Liver (tissue), 9 donors: ENCODE measurements around the gene URB1. TPM values are rescaled to one million over a fixed set of nuclear protein-coding genes. Genes with fewer than 3 reads are reported as not detected.

ENCODE experiments used
- DNase-seq: peaks from one replicate; pipeline ENCODE4 v3.0.0-alpha.2; 2017; ENCODE audit warnings: low spot score
- H3K27ac ChIP-seq, 2 donors: one replicate each; pipeline ENCODE4 v1.7.0; 2013; ENCODE audit warnings: inconsistent platforms in 2 of 2, low read length in 2 of 2, control low read depth in 1 of 2, low read depth in 1 of 2, mild to moderate bottlenecking in 1 of 2
- H3K27me3 ChIP-seq, 4 donors: one replicate each; pipeline versions ENCODE4 v1.6.1 to v1.7.0; 2013; ENCODE audit warnings: low read length in 3 of 4, inconsistent platforms in 1 of 4, mild to moderate bottlenecking in 1 of 4, moderate library complexity in 1 of 4; ENCODE audit not compliant: control insufficient read depth in 4 of 4, insufficient read depth in 4 of 4
- H3K36me3 ChIP-seq, 4 donors: one replicate each; pipeline versions ENCODE4 v1.6.1 to v1.7.0; 2013; ENCODE audit warnings: low read length in 3 of 4, mild to moderate bottlenecking in 3 of 4, low read depth in 1 of 4, moderate library complexity in 1 of 4; ENCODE audit not compliant: control insufficient read depth in 4 of 4, insufficient read depth in 3 of 4
- H3K4me1 ChIP-seq, 4 donors: one replicate each; pipeline versions ENCODE4 v1.6.1 to v1.7.0; 2013; ENCODE audit warnings: low read length in 3 of 4, mild to moderate bottlenecking in 3 of 4, moderate library complexity in 1 of 4; ENCODE audit not compliant: control insufficient read depth in 4 of 4, insufficient read depth in 4 of 4
- H3K4me3 ChIP-seq, 3 donors: one replicate each; pipeline versions ENCODE4 v1.6.1 to v1.7.0; 2013; ENCODE audit warnings: low read length in 3 of 3, control low read depth in 1 of 3, low read depth in 1 of 3, mild to moderate bottlenecking in 1 of 3
- H3K9ac ChIP-seq, 2 donors: one replicate each; pipeline ENCODE4 v1.7.0; 2013; ENCODE audit warnings: low read length in 2 of 2, mild to moderate bottlenecking in 2 of 2, moderate library complexity in 2 of 2, control low read depth in 1 of 2, low read depth in 1 of 2
- H3K9me3 ChIP-seq, 4 donors: one replicate each; pipeline versions ENCODE4 v1.6.1 to v1.7.0; 2013; ENCODE audit warnings: low read length in 3 of 4; ENCODE audit not compliant: control insufficient read depth in 4 of 4
- ATF3 ChIP-seq: IDR thresholded peaks from 2 replicates; pipeline ENCODE4 v1.6.1; 2016; ENCODE audit warnings: antibody characterized with exemption
- EGR1 ChIP-seq, 2 donors: IDR thresholded peaks; 2 replicates each; pipeline ENCODE4 v1.6.1; 2016 to 2018; ENCODE audit warnings: antibody characterized with exemption in 2 of 2, low read depth in 2 of 2
- FOXA1 ChIP-seq: IDR thresholded peaks from 2 replicates; pipeline ENCODE4 v1.6.1; 2016; ENCODE audit warnings: antibody characterized with exemption
- FOXA2 ChIP-seq: IDR thresholded peaks from 2 replicates; pipeline ENCODE4 v1.6.1; 2016; ENCODE audit warnings: antibody characterized with exemption
- GABPA ChIP-seq, 2 donors: IDR thresholded peaks in 1 of 2; conservative IDR thresholded peaks in 1 of 2; 2 replicates each; pipeline ENCODE4 v1.6.1; 2016; ENCODE audit warnings: antibody characterized with exemption in 2 of 2, mild to moderate bottlenecking in 1 of 2, moderate library complexity in 1 of 2
- HNF4A ChIP-seq, 2 donors: conservative IDR thresholded peaks; 2 replicates each; pipeline ENCODE4 v1.6.1; 2016; ENCODE audit warnings: antibody characterized with exemption in 2 of 2, mild to moderate bottlenecking in 2 of 2
- HNF4G ChIP-seq: IDR thresholded peaks from 2 replicates; pipeline ENCODE4 v1.6.1; 2016; ENCODE audit warnings: antibody characterized with exemption
- JUND ChIP-seq, 2 donors: IDR thresholded peaks; 2 replicates each; pipeline ENCODE4 v1.6.1; 2016; ENCODE audit warnings: antibody characterized with exemption in 2 of 2
- MAX ChIP-seq: IDR thresholded peaks from 2 replicates; pipeline ENCODE4 v1.6.1; 2016; ENCODE audit warnings: antibody characterized with exemption
- NR2F2 ChIP-seq: IDR thresholded peaks from 2 replicates; pipeline ENCODE4 v1.6.1; 2016; ENCODE audit warnings: antibody characterized with exemption
- RAD21 ChIP-seq, 2 donors: IDR thresholded peaks; 2 replicates each; pipeline ENCODE4 v1.6.1; 2016; ENCODE audit warnings: antibody characterized with exemption in 2 of 2, mild to moderate bottlenecking in 2 of 2
- RXRA ChIP-seq, 2 donors: IDR thresholded peaks; 2 replicates each; pipeline ENCODE4 v1.6.1; 2017 to 2018; ENCODE audit warnings: antibody characterized with exemption in 2 of 2, mild to moderate bottlenecking in 1 of 2
- SP1 ChIP-seq: IDR thresholded peaks from 2 replicates; pipeline ENCODE4 v1.6.1; 2018; ENCODE audit warnings: antibody characterized with exemption, mild to moderate bottlenecking
- TAF1 ChIP-seq: conservative IDR thresholded peaks from 2 replicates; pipeline ENCODE4 v1.6.1; 2016; ENCODE audit warnings: antibody characterized with exemption, mild to moderate bottlenecking
- YY1 ChIP-seq: IDR thresholded peaks from 2 replicates; pipeline ENCODE4 v1.6.1; 2016; ENCODE audit warnings: antibody characterized with exemption, mild to moderate bottlenecking
- ZBTB33 ChIP-seq: IDR thresholded peaks from 2 replicates; pipeline ENCODE4 v1.6.1; 2016; ENCODE audit warnings: antibody characterized with exemption
- WGBS: extraction: QIAGEN DNeasy Blood & Tissue Kit; methylation state at CpG from one replicate; pipeline ENCODE4 v1.1.7; 2013; 5-methylcytosine and 5-hydroxymethylcytosine counted together
- polyA plus RNA-seq, 2 donors: library from polyadenylated mRNA; stranded (reverse) in 1 of 2; unstranded in 1 of 2; fragments of 200-250 nt in 1 of 2; fragments of >200 nt in 1 of 2; fragmentation: Nextera tagmentation in 1 of 2; extraction: Ambion mirVana in 1 of 2; gene quantifications; one replicate each; pipeline versions ENCODE4 v1.2.1 to v1.2.3, GENCODE V29; 2013 to 2015
- total RNA-seq, 2 donors: library from RNA; depleted of rRNA; stranded (reverse); fragments of >200 nt; gene quantifications; one replicate each; pipeline ENCODE4 v1.2.3, GENCODE V29; 2014
- TF ChIP-seq, protein P1 (sequence below): IDR thresholded peaks from 2 replicates; pipeline ENCODE4 v1.6.1; 2016; ENCODE audit warnings: antibody characterized with exemption, mild to moderate bottlenecking
- TF ChIP-seq, protein P2 (sequence below): fragments of 150-350 bp; IDR thresholded peaks from 2 replicates; pipeline ENCODE4 v1.5.1; 2017; ENCODE audit warnings: improper control_type of control experiment, low read depth, low read length; ENCODE audit not compliant: missing input control
- donor health status: healthy.
- donor health status: healthy.
- donor health status: healthy.
- donor health status: healthy.
- donor health status: healthy.

URB1 gene
- total and polyA plus RNA-seq, 4 donors = 2.8 to 14.5 (median 7.1) TPM

GRCh38 chr21:32424191-32424535 lies 31.4 kb upstream of the URB1 start:
- TF ChIP-seq YY1 (no peak), FOXA1 (no peak), GABPA (IDR thresholded peaks at IDR 0.05 in 1 of 2, conservative IDR thresholded peaks at IDR 0.05 in 1 of 2) (no peak)
- H3K9me3 ChIP-seq = no peaks in the 10 kb centered on the region
- 91% methylated on average over 2 of the region's 2 CpGs for WGBS
- DNase-seq = no peak
- H3K4me3 ChIP-seq = no peak overlapping the region
- H3K36me3 ChIP-seq = no peaks in the 10 kb centered on the region
- no peak overlapping the region for H3K27ac ChIP-seq
- no peak overlapping the region for H3K9ac ChIP-seq
- no peaks in the 10 kb centered on the region for H3K4me1 ChIP-seq
- H3K27me3 ChIP-seq = no peaks in the 10 kb centered on the region

- Histone ChIP-seq H3K9ac (no peak overlapping the region), H3K27me3 (no peaks in the 10 kb centered on the region), H3K4me1 (no peaks in the 10 kb centered on the region), H3K36me3 (no peaks in the 10 kb centered on the region), H3K27ac (no peak overlapping the region), H3K4me3 (no peak overlapping the region), H3K9me3 (no peaks in the 10 kb centered on the region)
- no peak for DNase-seq
- 93% methylated on average over 9 of the region's 9 CpGs for WGBS
- TF ChIP-seq HNF4G = no peak
- no peak for TF ChIP-seq TAF1
- TF ChIP-seq RAD21 (IDR thresholded peaks at IDR 0.05) = no peak
- no peak for TF ChIP-seq ATF3
- TF ChIP-seq JUND (IDR thresholded peaks at IDR 0.05) = no peak
- TF ChIP-seq FOXA2 = no peak
- TF ChIP-seq, protein P1, sequence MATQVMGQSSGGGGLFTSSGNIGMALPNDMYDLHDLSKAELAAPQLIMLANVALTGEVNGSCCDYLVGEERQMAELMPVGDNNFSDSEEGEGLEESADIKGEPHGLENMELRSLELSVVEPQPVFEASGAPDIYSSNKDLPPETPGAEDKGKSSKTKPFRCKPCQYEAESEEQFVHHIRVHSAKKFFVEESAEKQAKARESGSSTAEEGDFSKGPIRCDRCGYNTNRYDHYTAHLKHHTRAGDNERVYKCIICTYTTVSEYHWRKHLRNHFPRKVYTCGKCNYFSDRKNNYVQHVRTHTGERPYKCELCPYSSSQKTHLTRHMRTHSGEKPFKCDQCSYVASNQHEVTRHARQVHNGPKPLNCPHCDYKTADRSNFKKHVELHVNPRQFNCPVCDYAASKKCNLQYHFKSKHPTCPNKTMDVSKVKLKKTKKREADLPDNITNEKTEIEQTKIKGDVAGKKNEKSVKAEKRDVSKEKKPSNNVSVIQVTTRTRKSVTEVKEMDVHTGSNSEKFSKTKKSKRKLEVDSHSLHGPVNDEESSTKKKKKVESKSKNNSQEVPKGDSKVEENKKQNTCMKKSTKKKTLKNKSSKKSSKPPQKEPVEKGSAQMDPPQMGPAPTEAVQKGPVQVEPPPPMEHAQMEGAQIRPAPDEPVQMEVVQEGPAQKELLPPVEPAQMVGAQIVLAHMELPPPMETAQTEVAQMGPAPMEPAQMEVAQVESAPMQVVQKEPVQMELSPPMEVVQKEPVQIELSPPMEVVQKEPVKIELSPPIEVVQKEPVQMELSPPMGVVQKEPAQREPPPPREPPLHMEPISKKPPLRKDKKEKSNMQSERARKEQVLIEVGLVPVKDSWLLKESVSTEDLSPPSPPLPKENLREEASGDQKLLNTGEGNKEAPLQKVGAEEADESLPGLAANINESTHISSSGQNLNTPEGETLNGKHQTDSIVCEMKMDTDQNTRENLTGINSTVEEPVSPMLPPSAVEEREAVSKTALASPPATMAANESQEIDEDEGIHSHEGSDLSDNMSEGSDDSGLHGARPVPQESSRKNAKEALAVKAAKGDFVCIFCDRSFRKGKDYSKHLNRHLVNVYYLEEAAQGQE = no peak
- TF ChIP-seq EGR1 (IDR thresholded peaks at IDR 0.05; ENCODE audit: low read depth in 2 of 2) = no peak
- no peak for TF ChIP-seq YY1
- no peak for TF ChIP-seq ZBTB33
- TF ChIP-seq FOXA1 = no peak
- no peak for TF ChIP-seq RXRA (IDR thresholded peaks at IDR 0.05)
- no peak for TF ChIP-seq GABPA (IDR thresholded peaks at IDR 0.05 in 1 of 2, conservative IDR thresholded peaks at IDR 0.05 in 1 of 2)
- no peak for TF ChIP-seq MAX
- TF ChIP-seq SP1 = no peak
- TF ChIP-seq, protein P2, sequence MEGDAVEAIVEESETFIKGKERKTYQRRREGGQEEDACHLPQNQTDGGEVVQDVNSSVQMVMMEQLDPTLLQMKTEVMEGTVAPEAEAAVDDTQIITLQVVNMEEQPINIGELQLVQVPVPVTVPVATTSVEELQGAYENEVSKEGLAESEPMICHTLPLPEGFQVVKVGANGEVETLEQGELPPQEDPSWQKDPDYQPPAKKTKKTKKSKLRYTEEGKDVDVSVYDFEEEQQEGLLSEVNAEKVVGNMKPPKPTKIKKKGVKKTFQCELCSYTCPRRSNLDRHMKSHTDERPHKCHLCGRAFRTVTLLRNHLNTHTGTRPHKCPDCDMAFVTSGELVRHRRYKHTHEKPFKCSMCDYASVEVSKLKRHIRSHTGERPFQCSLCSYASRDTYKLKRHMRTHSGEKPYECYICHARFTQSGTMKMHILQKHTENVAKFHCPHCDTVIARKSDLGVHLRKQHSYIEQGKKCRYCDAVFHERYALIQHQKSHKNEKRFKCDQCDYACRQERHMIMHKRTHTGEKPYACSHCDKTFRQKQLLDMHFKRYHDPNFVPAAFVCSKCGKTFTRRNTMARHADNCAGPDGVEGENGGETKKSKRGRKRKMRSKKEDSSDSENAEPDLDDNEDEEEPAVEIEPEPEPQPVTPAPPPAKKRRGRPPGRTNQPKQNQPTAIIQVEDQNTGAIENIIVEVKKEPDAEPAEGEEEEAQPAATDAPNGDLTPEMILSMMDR = no peak
- TF ChIP-seq HNF4A (conservative IDR thresholded peaks at IDR 0.05) = no peak
- no peak for TF ChIP-seq NR2F2
These were observed 30.7 kb upstream of the URB1 start for GRCh38 chr21:32423320-32424190.
